ENCODE data around the gene CTNNA2. TPM values are rescaled to one million over a fixed set of nuclear protein-coding genes. Genes with fewer than 3 reads are reported as not detected.

The CTNNA2 gene
- total RNA-seq, 1 donor from 2014 or later, result 3.5 TPM

GRCh38 chr2:80303006-80303908, 790.4 kb downstream of the CTNNA2 start:
- no peak for TF ChIP-seq CTCF (IDR thresholded peaks at IDR 0.05; ENCODE audit: insufficient read depth, low read length, poor library complexity, severe bottlenecking)
- no peaks in the 10 kb centered on the region for H3K36me3 ChIP-seq (ENCODE audit: control insufficient read depth, insufficient read depth, low read length)
- H3K27me3 ChIP-seq (ENCODE audit: control insufficient read depth, insufficient read depth, low read length), result peaks cover 38% of the 10 kb centered on the region
- peak overlapping the region; percentile 19 for H3K4me3 ChIP-seq (ENCODE audit: low read depth, low read length)
- no peak for DNase-seq (ENCODE audit: low read depth)

DNA sequence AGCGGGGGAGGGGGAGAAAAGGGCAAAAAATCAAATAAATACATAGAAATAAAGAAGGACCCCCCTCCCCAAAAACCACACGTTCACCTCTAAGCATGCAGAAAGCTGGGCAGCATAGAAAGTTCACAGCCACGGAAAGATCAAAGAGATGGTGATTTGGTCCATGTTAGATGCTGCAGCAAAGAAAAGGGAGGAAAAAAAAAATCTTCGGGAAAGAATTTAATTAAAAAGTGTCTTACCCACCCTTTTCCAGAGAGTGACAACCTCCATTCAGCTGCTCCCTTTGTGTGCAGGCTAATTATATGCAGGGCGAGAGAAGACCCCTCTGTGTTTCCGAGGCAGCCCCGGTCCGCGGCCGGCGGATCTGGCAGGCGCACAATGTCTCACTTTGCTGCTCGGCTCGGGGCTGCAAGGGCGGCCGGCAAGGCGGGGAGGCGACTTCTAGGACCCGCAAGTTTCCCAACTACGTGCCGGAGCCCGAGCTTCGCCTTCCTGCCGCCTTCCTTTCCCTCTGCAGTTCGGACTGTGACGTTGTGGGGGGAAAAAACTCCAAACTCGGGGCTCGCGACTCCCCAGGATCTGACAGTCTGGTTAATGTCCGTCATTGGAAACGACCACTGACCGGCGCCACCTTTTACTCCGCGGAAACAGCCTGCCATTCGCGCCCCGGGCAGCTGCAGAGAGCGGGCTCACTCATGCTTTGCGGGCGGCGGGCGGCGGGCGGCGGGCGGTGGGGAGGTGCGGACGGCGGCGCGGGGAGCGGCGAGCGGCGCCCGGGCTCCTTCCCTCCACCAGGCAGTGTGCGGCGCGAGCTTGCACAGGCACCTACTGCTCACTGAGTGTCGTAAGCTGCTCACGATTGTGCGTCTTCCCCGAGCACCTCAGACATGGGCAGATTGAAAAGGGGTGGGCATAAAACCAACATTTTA, 791.3 kb downstream of the CTNNA2 start, which contains the start of gene LRRTM1:
TSS of gene LRRTM1 (minus strand) at position 844 of the 929 bp plus-strand sequence. CDS start 933 bp downstream, outside the sequence.
- peaks cover 38% of the 10 kb centered on the region for H3K27me3 ChIP-seq (ENCODE audit: control insufficient read depth, insufficient read depth, low read length)
- no peak for TF ChIP-seq CTCF (IDR thresholded peaks at IDR 0.05; ENCODE audit: insufficient read depth, low read length, poor library complexity, severe bottlenecking)
- H3K4me3 ChIP-seq (ENCODE audit: low read depth, low read length), result peak within 1 kb of the TSS; percentile 45
- H3K36me3 ChIP-seq (ENCODE audit: control insufficient read depth, insufficient read depth, low read length), result no peaks in the 10 kb centered on the region
- no peak for DNase-seq (ENCODE audit: low read depth)

DNA sequence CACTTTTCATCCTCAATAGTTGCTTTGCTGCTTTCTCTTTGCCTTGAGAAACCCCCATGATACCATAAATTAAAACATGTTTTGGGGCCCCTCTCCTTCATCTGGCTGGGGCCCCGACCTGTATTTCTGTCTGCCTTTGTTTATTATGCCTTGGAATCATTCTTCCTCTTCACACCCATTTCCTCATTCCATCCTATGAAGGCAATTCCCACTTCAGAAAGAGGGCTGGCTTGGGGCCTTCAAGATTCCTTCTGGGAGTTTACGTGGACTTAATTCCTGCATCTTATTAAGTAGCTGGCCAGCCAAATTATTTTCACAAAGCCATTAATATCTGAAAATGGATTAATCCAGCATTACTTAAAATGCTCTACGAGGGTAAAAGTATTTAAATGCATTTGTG, 798.5 kb downstream of the CTNNA2 start:
- H3K27me3 ChIP-seq (ENCODE audit: control insufficient read depth, insufficient read depth, low read length), result no peaks in the 10 kb centered on the region
- no peak for TF ChIP-seq CTCF (IDR thresholded peaks at IDR 0.05; ENCODE audit: insufficient read depth, low read length, poor library complexity, severe bottlenecking)
- no peak overlapping the region for H3K4me3 ChIP-seq (ENCODE audit: low read depth, low read length)
- no peaks in the 10 kb centered on the region for H3K36me3 ChIP-seq (ENCODE audit: control insufficient read depth, insufficient read depth, low read length)
- no peak for DNase-seq (ENCODE audit: low read depth)

DNA sequence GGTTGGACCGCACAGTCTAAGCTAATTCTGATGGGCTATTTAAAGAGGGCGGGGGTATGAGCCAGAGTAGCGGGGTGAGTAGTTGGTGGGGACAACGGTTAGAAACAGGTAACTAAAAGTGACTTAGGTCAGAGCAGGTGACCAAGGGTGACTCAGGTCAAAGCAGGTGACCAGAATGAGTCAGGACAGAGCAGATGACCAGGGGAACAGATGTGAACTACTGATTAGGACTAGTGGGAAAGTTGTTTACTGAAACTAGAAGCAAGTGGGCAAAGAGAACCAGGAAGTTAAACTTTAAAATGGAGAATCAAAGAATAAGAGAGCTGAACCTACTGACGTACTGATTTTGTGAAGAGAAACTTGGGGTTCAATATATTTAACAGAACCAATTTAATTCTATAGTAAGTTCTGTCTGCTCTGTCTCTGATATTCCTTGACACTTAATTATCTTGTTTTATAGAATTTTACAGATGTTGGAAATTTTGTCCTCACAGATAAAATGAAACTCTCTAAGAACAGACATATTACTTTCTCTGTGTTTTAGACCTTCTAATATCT, 799.5 kb downstream of the CTNNA2 start:
- no peaks in the 10 kb centered on the region for H3K27me3 ChIP-seq (ENCODE audit: control insufficient read depth, insufficient read depth, low read length)
- TF ChIP-seq CTCF (IDR thresholded peaks at IDR 0.05; ENCODE audit: insufficient read depth, low read length, poor library complexity, severe bottlenecking), result no peak
- no peaks in the 10 kb centered on the region for H3K36me3 ChIP-seq (ENCODE audit: control insufficient read depth, insufficient read depth, low read length)
- no peak for DNase-seq (ENCODE audit: low read depth)
- H3K4me3 ChIP-seq (ENCODE audit: low read depth, low read length), result no peak overlapping the region

DNA sequence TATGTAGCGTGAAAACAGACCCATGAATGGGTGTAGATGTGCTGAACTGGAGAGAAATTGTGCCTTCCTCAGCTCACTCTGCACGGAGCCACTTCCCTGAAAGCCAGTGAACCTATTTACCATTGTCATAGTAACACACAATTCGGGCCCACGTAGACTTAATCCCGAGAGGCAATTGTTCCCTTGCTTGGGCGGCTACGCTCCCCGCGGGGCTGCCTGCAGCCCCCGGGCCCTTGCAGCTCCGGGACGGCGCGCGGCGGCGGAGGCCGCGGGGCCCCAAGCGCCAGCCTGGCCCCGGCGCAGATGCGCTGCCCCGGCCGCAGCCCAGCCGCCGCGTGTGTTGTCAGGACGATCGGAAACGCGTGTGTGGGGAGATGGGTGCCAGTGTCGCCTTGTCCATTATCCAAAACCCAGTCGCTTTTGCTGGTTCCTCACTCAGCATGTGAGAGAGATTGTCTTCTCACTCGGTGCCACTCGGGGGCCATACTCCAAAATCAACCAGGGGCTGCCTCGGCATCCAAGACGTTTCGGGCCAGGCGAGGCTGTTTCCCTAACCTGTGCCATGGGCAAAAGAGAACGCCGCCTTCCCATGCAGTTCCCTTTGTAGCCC, 809.6 kb downstream of the CTNNA2 start:
- no peaks in the 10 kb centered on the region for H3K36me3 ChIP-seq (ENCODE audit: control insufficient read depth, insufficient read depth, low read length)
- peaks cover 11% of the 10 kb centered on the region for H3K27me3 ChIP-seq (ENCODE audit: control insufficient read depth, insufficient read depth, low read length)
- H3K4me3 ChIP-seq (ENCODE audit: low read depth, low read length), result no peak overlapping the region
- DNase-seq (ENCODE audit: low read depth), result no peak
- TF ChIP-seq CTCF (IDR thresholded peaks at IDR 0.05; ENCODE audit: insufficient read depth, low read length, poor library complexity, severe bottlenecking), result no peak
